B cell (primary cell): ENCODE data around the gene SPATA21. TPM values are rescaled to one million over a fixed set of nuclear protein-coding genes. Genes with fewer than 3 reads are reported as not detected.
A peak's percentile ranks its signal among the peaks of the same experiment; 100 is the strongest.

Experiments
- ATAC-seq: fragments of 200-7000 bp; cut with Tn5 transposase; one replicate; pipeline ENCODE4 v1.10.0; 2021; ENCODE audit warnings: low read depth, mild to moderate bottlenecking, moderate number of reproducible peaks, moderate library complexity
- CTCF ChIA-PET: fragments of 350-600 bp; sonication (Branson Sonifier 250); formaldehyde crosslinking; loops from one replicate; lab custom pipeline; 2021; ENCODE audit warnings: antibody characterized with exemption, inconsistent platforms; lab: Charles Lee
- POLR2A ChIA-PET: fragments of 350-600 bp; sonication (Branson Sonifier 250); formaldehyde crosslinking; loops from one replicate; lab custom pipeline; 2021; ENCODE audit warnings: antibody characterized with exemption; lab: Charles Lee
- DNase-seq: peaks from one replicate; pipeline ENCODE4 v3.0.0; 2013
- H2AFZ ChIP-seq: 2 replicates; pipeline ENCODE4 v1.6.1; 2012; ENCODE audit warnings: mild to moderate bottlenecking, low read depth, low read length; ENCODE audit not compliant: insufficient read depth, poor library complexity, severe bottlenecking
- H3K27ac ChIP-seq, 2 donors: 1 replicate in 1 of 2; 2 replicates in 1 of 2; pipeline ENCODE4 v1.5.1; 2012 to 2013; ENCODE audit warnings: low read length in 2 of 2, mild to moderate bottlenecking in 2 of 2, moderate library complexity in 1 of 2
- H3K27me3 ChIP-seq, 4 experiments: fragments of 200-600 bp in 1 of 4; sonication (generic) in 1 of 4; replicated peaks in 1 of 4; 1 replicate in 2 of 4; 2 replicates in 2 of 4; pipeline versions ENCODE4 v1.6.1 to v1.7.0; 2013 to 2016; ENCODE audit warnings: low read length in 3 of 4, mild to moderate bottlenecking in 2 of 4, mixed read lengths in 1 of 4, moderate library complexity in 1 of 4; ENCODE audit not compliant: insufficient read depth in 4 of 4, control insufficient read depth in 3 of 4; ENCODE audit errors: control extremely low read depth in 1 of 4
- H3K36me3 ChIP-seq, 2 experiments: replicated peaks in 1 of 2; 1 replicate in 1 of 2; 2 replicates in 1 of 2; pipeline versions ENCODE4 v1.6.1 to v1.7.1; 2013; ENCODE audit warnings: low read length in 1 of 2; ENCODE audit not compliant: insufficient read depth in 2 of 2, control insufficient read depth in 1 of 2; ENCODE audit errors: control extremely low read depth in 1 of 2, extremely low read depth in 1 of 2
- H3K4me1 ChIP-seq, 2 donors: fragments of 200-600 bp in 1 of 2; sonication (generic) in 1 of 2; 1 replicate in 1 of 2; 2 replicates in 1 of 2; pipeline versions ENCODE4 v1.5.1 to v1.6.1; 2013 to 2017; ENCODE audit warnings: low read length in 2 of 2; ENCODE audit not compliant: control insufficient read depth in 2 of 2, insufficient read depth in 2 of 2
- H3K4me2 ChIP-seq: replicated peaks from 2 replicates; pipeline ENCODE3; 2012; ENCODE audit warnings: mild to moderate bottlenecking, low read depth, low read length; ENCODE audit not compliant: poor library complexity, severe bottlenecking
- H3K4me3 ChIP-seq, 5 experiments: fragments of 200-600 bp in 1 of 5; sonication (generic) in 1 of 5; 1 replicate in 3 of 5; 2 replicates in 2 of 5; pipeline versions ENCODE4 v1.5.1 to v1.7.0; 2011 to 2016; ENCODE audit warnings: low read length in 4 of 5, mild to moderate bottlenecking in 4 of 5, low read depth in 2 of 5, control low read depth in 1 of 5, moderate library complexity in 1 of 5; ENCODE audit not compliant: insufficient read depth in 1 of 5; ENCODE audit errors: control extremely low read depth in 1 of 5, extremely low read depth in 1 of 5
- H3K79me2 ChIP-seq: fragments of 200-600 bp; sonication (generic); one replicate; pipeline ENCODE4 v1.6.0; 2016; ENCODE audit warnings: low read length; ENCODE audit not compliant: control insufficient read depth, insufficient read depth
- H3K9ac ChIP-seq: fragments of 200-600 bp; sonication (generic); 2 replicates; pipeline ENCODE4 v1.6.1; 2017; ENCODE audit warnings: mild to moderate bottlenecking, low read length, moderate library complexity
- H3K9me3 ChIP-seq, 3 donors: one replicate each; pipeline versions ENCODE4 v1.6.1 to v1.7.1; 2013; ENCODE audit warnings: low read length in 2 of 3; ENCODE audit not compliant: control insufficient read depth in 2 of 3, insufficient read depth in 1 of 3; ENCODE audit errors: control extremely low read depth in 1 of 3
- H4K20me1 ChIP-seq: 2 replicates; pipeline ENCODE4 v1.6.0; 2012; ENCODE audit warnings: mild to moderate bottlenecking, low read length; ENCODE audit not compliant: insufficient read depth, control insufficient read depth, poor library complexity, severe bottlenecking
- H3K27ac Mint-ChIP-seq: one replicate; pipeline ENCODE4 v1.8.0; 2021; ENCODE audit warnings: mixed read lengths
- H3K27me3 Mint-ChIP-seq: one replicate; pipeline ENCODE4 v1.8.0; 2021; ENCODE audit warnings: mixed read lengths
- H3K4me1 Mint-ChIP-seq: one replicate; pipeline ENCODE4 v1.8.0; 2021; ENCODE audit warnings: mixed read lengths
- H3K4me3 Mint-ChIP-seq: one replicate; pipeline ENCODE4 v1.8.0; 2021; ENCODE audit warnings: mixed read lengths
- H3K9me3 Mint-ChIP-seq: one replicate; pipeline ENCODE4 v1.8.0; 2022; ENCODE audit warnings: mixed read lengths; ENCODE audit not compliant: insufficient read depth
- CTCF ChIP-seq: fragments of 200-600 bp; IDR thresholded peaks from one replicate; pipeline ENCODE4 v1.8.0; 2022; ENCODE audit warnings: antibody characterized with exemption, mild to moderate bottlenecking
- EZH2 ChIP-seq: IDR thresholded peaks from 2 replicates; pipeline ENCODE4 v1.6.1; 2012; ENCODE audit warnings: borderline replicate concordance, low read depth, mild to moderate bottlenecking, moderate library complexity, low read length; ENCODE audit not compliant: insufficient read depth, poor library complexity, severe bottlenecking
- WGBS: methylation state at CpG from one replicate; pipeline ENCODE4 v1.1.5; 2013; ENCODE audit warnings: missing lambda C conversion rate; ENCODE audit not compliant: insufficient coverage; 5-methylcytosine and 5-hydroxymethylcytosine counted together
- intact Hi-C: fragments of 100-400 bp; cut with micrococcal nuclease; formaldehyde crosslinking; loops from one replicate; pipeline ENCODE4 v1.10.0; 2022
- polyA plus RNA-seq: library from polyadenylated mRNA; depleted of rRNA; stranded (reverse); fragments of >200 nt; gene quantifications from 2 replicates; pipeline ENCODE4 v1.2.3, GENCODE V29; 2012
- total RNA-seq, 2 donors: library from RNA; stranded (reverse); fragments of 120-200 nt in 1 of 2; gene quantifications; 1 replicate in 1 of 2; 2 replicates in 1 of 2; pipeline versions ENCODE4 v1.2.3 to v1.2.4, GENCODE V29; 2013 to 2022

SPATA21 gene
- total and polyA plus RNA-seq, 2 donors (not counting 1 experiment from before 2014, with no cell fraction given), result 0.01 TPM; not detected in 1

DNA sequence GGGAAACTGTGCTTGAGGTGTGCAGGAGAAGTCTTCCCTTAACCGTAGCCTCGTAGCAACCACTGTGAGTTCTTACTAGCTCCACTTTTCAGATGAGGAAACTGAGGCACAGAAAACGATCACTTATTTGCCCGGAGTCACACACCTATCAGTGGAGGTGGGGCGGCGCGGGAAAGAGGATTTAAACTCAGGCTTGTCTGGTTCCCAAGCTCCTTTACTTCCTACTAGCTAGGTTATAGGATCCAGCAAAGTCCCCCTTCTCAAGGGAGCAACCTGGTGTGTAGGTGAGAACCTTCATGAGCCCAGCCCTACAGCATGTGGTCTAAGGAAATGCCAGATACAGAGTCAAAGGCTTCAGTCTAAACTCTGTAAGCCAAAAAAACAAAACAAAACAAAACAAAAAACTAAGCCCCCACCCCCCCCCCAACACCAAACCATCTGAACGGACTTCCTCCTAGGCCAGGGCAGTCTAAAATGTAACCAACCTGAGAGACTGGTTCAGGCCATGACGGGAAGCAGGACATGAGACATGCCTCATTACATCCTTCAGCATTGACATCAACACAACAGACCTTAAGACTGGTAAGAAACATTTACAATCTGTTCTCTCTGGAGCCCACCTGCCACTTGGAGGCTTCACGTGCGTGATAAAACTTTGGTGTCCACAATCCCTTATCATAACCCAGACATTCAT, 84.2 kb downstream of the SPATA21 start:
- Histone ChIP-seq H3K4me1 (peaks cover 19 to 30% of the 10 kb centered on the region in 2 donors), H3K27ac (peak overlapping the region; percentile 87 to 90), H3K9ac (peak overlapping the region; percentile 91), H3K36me3 (no peaks in the 10 kb centered on the region), H3K4me3 (peak overlapping the region; percentile 54 to 99 (median 81)), H3K79me2 (peaks cover 41% of the 10 kb centered on the region), H3K27me3 (no peaks in the 10 kb centered on the region), H3K4me2 (peak overlapping the region; percentile 94), H2AFZ (peak overlapping the region; percentile 95), H4K20me1 (peaks cover 15% of the 10 kb centered on the region), H3K9me3 (no peaks in the 10 kb centered on the region)
- TF ChIP-seq CTCF, result no peak
- TF ChIP-seq EZH2, result no peak
- intact Hi-C loops, result loop anchor here (1.0 to 5.0 kb wide), 4 partner anchors 10 to 136 kb away; partner anchors contain the start of genes NECAP2 and SZRD1
- CTCF ChIA-PET, result interaction anchor here (1.0 to 4.7 kb wide), 5 partner anchors 10 to 274 kb away, joined by 3 to 52 read pairs (median 5); partner anchors contain the start of gene NECAP2
- no peaks in the 10 kb centered on the region for H3K27me3 Mint-ChIP-seq
- no peaks in the 10 kb centered on the region for H3K9me3 Mint-ChIP-seq
- DNase-seq, result peak; percentile 40
- ATAC-seq, result no peak
- peak overlapping the region; percentile 84 for H3K4me3 Mint-ChIP-seq
- H3K27ac Mint-ChIP-seq, result peak overlapping the region; percentile 92
- WGBS, result 32% methylated on average over 4 of the region's 11 CpGs
- H3K4me1 Mint-ChIP-seq, result peaks cover 22% of the 10 kb centered on the region
- POLR2A ChIA-PET, result interaction anchor here (0.5 to 1.8 kb wide), 5 partner anchors 11 to 519 kb away, joined by 3 to 8 read pairs (median 4); partner anchors contain the start of gene SZRD1
